AG04449 (cell line): ENCODE results near the gene EPC1.
"Not testable (repeated sequence)": the region's sequence is repeated elsewhere in the genome, so short reads cannot be mapped to it uniquely, and the experiment has no call there.

Experiments
- CTCF ChIA-PET: fragments of 350-600 bp; formaldehyde crosslinking; extraction: SDS; loops from one replicate; lab custom pipeline; 2021; ENCODE audit warnings: antibody characterized with exemption; lab: Yijun Ruan, JAX
- POLR2A ChIA-PET: fragments of 400-600, 350-600 bp; formaldehyde crosslinking; extraction: SDS; loops from one replicate; lab custom pipeline; 2020; ENCODE audit warnings: antibody characterized with exemption, inconsistent platforms; lab: Yijun Ruan, JAX
- DNase-seq: peaks from one replicate; pipeline ENCODE4 v3.0.0-alpha.2; 2010; ENCODE audit warnings: low read depth, low spot score
- H3K4me3 ChIP-seq: 2 replicates; pipeline ENCODE4 v1.5.1; 2011; ENCODE audit warnings: low read depth, mild to moderate bottlenecking, control low read depth, low read length
- TF ChIP-seq, protein P1 (sequence below): IDR thresholded peaks from one replicate; pipeline ENCODE4 v1.5.1; 2011; ENCODE audit warnings: mild to moderate bottlenecking, moderate library complexity, low read length, control low read depth, inconsistent platforms; ENCODE audit not compliant: insufficient read depth; ENCODE audit errors: missing control alignments

Gene EPC1

DNA sequence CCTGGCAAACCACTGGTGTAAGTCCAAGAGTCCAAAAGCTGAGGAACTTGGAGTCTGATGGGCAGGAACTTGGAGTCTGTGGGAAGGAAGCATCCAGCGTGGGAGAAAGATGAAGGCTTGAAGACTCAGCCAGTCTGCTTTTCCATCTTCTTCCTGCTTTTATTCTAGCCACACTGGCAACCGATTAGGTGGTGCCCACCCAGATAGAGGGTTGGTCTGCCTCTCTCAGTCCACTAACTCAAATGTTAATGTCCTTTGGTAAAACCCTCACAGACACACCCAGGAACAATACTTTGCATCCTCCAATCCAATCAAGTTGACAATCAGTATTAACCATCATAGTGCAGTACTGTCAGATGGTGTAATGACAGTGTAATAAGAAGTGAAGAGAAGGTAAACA lies 119.2 kb downstream of the EPC1 start:
- TF ChIP-seq, protein P1, sequence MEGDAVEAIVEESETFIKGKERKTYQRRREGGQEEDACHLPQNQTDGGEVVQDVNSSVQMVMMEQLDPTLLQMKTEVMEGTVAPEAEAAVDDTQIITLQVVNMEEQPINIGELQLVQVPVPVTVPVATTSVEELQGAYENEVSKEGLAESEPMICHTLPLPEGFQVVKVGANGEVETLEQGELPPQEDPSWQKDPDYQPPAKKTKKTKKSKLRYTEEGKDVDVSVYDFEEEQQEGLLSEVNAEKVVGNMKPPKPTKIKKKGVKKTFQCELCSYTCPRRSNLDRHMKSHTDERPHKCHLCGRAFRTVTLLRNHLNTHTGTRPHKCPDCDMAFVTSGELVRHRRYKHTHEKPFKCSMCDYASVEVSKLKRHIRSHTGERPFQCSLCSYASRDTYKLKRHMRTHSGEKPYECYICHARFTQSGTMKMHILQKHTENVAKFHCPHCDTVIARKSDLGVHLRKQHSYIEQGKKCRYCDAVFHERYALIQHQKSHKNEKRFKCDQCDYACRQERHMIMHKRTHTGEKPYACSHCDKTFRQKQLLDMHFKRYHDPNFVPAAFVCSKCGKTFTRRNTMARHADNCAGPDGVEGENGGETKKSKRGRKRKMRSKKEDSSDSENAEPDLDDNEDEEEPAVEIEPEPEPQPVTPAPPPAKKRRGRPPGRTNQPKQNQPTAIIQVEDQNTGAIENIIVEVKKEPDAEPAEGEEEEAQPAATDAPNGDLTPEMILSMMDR: no peak
- ChIA-PET CTCF (interaction anchor here (1.3 kb wide), 1 partner anchor 12 kb away, joined by 4 read pairs; no protein-coding TSS in a partner anchor), POLR2A (no interaction called here)
- no peak for DNase-seq
- H3K4me3 ChIP-seq: no peak overlapping the region

DNA sequence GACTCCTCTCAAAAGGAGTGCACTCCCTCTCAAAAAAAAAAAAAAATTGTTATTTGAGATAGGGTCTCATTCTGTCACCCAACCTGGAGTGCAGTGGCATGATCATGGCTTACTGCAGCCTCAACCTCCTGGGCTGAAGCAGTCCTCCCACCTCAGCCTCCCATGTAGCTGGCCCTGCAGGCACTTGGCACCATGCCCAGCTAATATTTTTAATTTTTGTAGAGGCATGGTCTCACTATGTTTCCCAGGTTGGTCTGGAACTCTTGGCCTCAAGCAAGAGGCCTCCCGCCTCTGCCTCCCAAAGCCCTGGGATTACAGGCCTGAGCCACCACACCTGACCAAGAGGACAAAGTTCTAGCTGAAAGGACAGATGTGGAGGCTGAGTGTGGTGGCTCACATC lies 120.3 kb downstream of the EPC1 start:
- CTCF ChIA-PET: interaction anchor here (1.2 to 1.3 kb wide), 2 partner anchors 16 to 35 kb away, joined by 4 to 5 read pairs; no protein-coding TSS in a partner anchor
- TF ChIP-seq, protein P1: no peak
- no peak for DNase-seq
- no peak overlapping the region for H3K4me3 ChIP-seq
- POLR2A ChIA-PET: no interaction called here

DNA sequence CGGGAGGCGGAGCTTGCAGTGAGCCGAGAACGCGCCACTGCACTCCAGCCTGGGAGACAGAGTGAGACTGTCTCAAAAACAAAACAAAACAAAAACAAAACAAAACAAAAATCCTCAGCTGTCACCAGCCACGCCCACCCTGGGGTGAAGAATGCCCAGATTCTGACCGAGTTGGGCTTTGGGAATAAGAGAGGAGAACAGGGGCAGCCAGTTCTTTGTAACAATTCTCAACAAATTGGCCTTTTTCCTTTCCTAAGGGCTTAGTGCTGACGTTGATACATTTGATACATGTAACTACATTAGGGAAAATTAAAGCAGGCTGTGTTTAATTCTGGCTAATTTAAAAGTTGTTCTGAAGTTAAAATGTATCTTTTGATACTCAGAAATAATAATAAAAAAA lies 121.0 kb downstream of the EPC1 start:
- TF ChIP-seq, protein P1: no peak
- ChIA-PET POLR2A (no interaction called here), CTCF (interaction anchor here (1.3 kb wide), 1 partner anchor 35 kb away, joined by 4 read pairs; no protein-coding TSS in a partner anchor)
- H3K4me3 ChIP-seq: no peak overlapping the region
- no peak for DNase-seq

DNA sequence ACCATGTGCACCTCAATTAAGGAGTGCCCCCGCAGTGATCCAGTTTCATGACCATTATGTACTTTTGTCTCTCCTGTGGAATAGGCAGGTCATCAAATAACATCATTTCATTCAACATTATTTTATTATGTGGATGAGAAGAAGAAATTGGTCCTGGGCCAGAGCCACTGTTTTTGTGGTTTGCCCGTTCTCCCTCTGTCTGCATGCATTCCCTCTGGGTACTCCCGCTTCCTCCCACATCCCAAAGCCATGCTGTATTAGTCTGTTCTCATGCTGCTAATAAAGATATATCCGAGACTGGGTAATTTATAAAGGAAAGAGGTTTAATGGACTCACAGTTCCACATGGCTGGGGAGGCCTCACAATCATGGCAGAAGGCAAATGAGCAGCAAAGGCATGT lies 124.6 kb downstream of the EPC1 start:
- H3K4me3 ChIP-seq, DNase-seq, POLR2A ChIA-PET: not testable (repeated sequence)
- CTCF ChIA-PET: interaction anchor here (2.2 to 2.5 kb wide), 2 partner anchors 11 to 12 kb away, joined by 9 to 13 read pairs; no protein-coding TSS in a partner anchor

DNA sequence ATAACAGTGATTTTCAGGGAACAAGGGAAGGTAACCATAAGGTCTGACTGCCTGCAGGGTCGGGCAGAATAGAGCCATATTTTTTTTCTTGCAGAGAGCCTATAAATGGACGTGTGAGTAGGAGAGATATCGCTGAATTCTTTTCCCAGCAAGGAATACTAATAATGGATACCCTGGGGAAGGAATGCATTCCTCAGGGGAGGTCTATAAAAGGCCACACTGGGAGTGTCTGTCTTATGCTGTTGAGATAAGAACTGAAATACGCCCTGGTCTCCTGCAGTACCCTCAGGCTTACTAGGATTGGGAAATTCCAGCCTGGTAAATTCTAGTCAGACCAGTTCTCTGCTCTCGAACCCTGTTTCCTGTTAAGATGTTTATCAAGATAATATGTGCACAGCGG lies 127.8 kb downstream of the EPC1 start:
- CTCF ChIA-PET, POLR2A ChIA-PET: not testable (repeated sequence)

DNA sequence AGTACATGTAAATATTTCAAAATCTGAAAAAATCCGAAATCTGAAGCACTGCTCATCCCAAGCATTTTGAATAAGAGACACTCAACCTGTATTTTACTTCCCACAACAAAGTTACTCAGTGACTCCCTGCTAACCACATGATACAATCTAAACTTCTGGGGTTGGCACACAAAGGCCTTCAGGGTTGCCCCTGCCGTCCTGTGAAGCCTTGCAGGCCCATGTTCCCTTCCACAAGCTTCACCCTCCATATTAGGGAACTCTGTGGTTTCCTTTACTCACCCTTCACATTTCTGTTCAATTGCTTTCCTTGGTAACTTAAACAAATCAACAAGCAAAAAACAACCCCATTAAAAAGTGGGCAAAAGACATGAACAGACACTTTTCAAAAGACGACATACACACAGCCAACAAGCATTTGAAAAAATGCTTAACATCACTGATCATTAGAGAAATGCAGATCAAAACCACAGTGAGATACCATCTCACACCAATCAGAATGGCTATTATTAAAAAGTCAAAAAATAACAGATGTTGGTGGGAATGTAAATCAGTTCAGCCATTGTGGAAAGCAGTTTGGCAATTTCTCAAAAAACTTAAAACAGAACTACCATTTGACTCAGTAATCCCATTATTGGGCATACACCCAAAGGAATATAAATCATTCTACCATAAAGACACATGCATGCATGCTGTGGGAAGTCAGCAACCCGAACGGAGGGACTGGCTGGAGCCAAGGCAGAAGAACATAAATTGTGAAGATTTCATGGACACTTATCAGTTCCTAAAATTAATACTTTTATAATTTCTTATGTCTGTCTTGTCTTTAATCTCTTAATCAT lies 128.5 kb downstream of the EPC1 start:
- CTCF ChIA-PET: interaction anchor here (0.6 kb wide), 1 partner anchor 383 kb away, joined by 3 read pairs; no protein-coding TSS in a partner anchor
- DNase-seq, H3K4me3 ChIP-seq, POLR2A ChIA-PET: not testable (repeated sequence)

More for the DNA sequence above, 127.8 kb downstream of the EPC1 start:
- DNase-seq, H3K4me3 ChIP-seq: not testable (repeated sequence)
